ENCODE data around the gene NKD2. TPM values are rescaled to one million over a fixed set of nuclear protein-coding genes. Genes with fewer than 3 reads are reported as not detected.

The NKD2 gene
- polyA plus RNA-seq, 1 experiment = not detected

DNA sequence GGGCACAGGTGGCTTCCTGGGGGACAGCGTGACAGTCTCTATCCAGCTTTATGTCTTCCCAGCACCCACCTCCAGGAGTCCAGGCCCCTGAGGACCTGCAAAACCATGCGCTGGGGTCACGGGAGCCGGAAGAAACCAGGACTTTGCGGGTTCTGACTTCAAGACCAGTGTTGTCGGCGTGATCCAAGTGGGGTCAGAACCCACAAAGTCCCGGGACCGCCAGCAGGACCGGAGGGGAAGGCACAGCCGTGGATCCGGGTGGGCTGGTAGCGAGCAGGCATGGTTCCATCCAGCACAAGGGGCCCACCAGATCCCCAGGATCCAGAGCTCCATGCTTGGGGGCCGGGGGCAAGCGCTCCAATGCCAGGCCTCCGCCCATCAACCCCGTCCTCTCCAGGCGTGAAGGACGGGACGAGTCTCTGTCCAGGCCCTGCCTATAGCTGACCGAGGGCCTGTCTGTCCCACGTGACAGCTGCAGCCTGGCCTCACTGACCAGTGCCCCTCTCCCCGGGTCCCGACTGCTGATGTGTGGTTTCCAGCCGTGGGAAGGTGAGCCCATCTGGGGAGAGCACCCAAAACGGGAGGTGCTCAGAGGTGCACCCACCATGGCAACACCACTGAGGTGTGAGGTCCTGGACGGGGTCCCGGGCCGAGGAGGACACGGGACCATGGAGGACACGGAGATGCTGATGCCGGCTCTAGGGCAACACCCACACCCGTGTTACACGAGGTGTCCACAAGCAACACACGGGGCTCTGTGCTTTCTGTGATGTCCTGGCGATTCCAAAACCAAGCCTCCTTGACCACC, 54.4 kb downstream of the NKD2 start:
- no peak overlapping the region for H3K27ac ChIP-seq (ENCODE audit: low read depth, low read length)
- DNase-seq (ENCODE audit: low read depth, low spot score) = no peak
- ChIA-PET CTCF (no interaction called here), POLR2A (no interaction called here)
- TF ChIP-seq, protein P1, sequence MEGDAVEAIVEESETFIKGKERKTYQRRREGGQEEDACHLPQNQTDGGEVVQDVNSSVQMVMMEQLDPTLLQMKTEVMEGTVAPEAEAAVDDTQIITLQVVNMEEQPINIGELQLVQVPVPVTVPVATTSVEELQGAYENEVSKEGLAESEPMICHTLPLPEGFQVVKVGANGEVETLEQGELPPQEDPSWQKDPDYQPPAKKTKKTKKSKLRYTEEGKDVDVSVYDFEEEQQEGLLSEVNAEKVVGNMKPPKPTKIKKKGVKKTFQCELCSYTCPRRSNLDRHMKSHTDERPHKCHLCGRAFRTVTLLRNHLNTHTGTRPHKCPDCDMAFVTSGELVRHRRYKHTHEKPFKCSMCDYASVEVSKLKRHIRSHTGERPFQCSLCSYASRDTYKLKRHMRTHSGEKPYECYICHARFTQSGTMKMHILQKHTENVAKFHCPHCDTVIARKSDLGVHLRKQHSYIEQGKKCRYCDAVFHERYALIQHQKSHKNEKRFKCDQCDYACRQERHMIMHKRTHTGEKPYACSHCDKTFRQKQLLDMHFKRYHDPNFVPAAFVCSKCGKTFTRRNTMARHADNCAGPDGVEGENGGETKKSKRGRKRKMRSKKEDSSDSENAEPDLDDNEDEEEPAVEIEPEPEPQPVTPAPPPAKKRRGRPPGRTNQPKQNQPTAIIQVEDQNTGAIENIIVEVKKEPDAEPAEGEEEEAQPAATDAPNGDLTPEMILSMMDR (IDR thresholded peaks at IDR 0.05; ENCODE audit: low read depth, low read length) = no peak
- peaks cover 73% of the 10 kb centered on the region for H3K9me3 ChIP-seq (ENCODE audit: control insufficient read depth, insufficient read depth, low read length)
- no peak overlapping the region for H3K4me3 ChIP-seq (ENCODE audit: low read depth, low read length)
- H3K27me3 ChIP-seq (ENCODE audit: control insufficient read depth, insufficient read depth, low read length) = no peaks in the 10 kb centered on the region

DNA sequence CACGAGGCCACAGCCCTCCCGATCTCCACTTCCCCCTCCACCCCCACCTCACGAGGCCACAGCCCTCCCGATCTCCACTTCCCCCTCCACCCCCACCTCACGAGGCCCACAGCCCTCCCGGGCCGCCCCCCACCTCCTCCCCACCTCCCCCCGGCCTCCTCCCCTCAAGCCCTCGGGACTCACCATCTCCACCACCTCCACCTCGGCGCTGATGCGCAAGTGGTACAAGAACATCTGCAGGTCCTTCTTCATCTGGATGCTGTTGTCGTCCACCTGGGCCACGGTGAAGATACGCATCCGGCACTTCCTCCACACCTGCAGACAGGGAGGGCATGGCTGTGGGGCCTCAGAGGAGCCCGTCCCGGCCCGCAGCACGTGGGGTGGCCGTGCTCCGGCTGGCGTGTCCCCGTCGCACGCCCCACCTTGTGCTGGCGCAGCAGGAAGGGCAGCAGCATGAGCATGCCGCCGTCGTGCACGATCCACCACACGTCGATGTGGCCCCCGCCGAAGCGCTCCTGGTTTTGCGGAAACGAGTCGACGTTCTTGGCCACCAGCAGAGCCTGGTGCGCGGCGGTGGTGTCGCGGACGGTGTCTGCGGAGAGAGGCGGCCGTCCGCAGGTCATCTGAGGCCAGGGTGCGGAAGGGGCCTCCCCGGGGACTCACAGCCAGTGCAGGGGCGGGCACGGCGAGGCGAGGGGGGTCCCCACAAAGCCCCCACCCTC, 55.2 kb downstream of the NKD2 start:
- ChIA-PET CTCF (no interaction called here), POLR2A (no interaction called here)
- DNase-seq (ENCODE audit: low read depth, low spot score) = no peak
- Histone ChIP-seq H3K9me3 (ENCODE audit: control insufficient read depth, insufficient read depth, low read length) (peaks cover 70% of the 10 kb centered on the region), H3K4me3 (ENCODE audit: low read depth, low read length) (no peak overlapping the region), H3K27me3 (ENCODE audit: control insufficient read depth, insufficient read depth, low read length) (no peaks in the 10 kb centered on the region), H3K27ac (ENCODE audit: low read depth, low read length) (no peak overlapping the region)
- TF ChIP-seq, protein P1 (IDR thresholded peaks at IDR 0.05; ENCODE audit: low read depth, low read length) = no peak

- DNase-seq (ENCODE audit: low read depth, low spot score) = no peak
- H3K9me3 ChIP-seq (ENCODE audit: control insufficient read depth, insufficient read depth, low read length) = peaks cover 69% of the 10 kb centered on the region
- ChIA-PET POLR2A (no interaction called here), CTCF (no interaction called here)
- H3K4me3 ChIP-seq (ENCODE audit: low read depth, low read length) = no peak overlapping the region
- H3K27ac ChIP-seq (ENCODE audit: low read depth, low read length) = no peak overlapping the region
- TF ChIP-seq, protein P1 (IDR thresholded peaks at IDR 0.05; ENCODE audit: low read depth, low read length) = no peak
- no peaks in the 10 kb centered on the region for H3K27me3 ChIP-seq (ENCODE audit: control insufficient read depth, insufficient read depth, low read length)
Observed at GRCh38 chr5:1064383-1065142, 56.0 kb downstream of the NKD2 start.

DNA sequence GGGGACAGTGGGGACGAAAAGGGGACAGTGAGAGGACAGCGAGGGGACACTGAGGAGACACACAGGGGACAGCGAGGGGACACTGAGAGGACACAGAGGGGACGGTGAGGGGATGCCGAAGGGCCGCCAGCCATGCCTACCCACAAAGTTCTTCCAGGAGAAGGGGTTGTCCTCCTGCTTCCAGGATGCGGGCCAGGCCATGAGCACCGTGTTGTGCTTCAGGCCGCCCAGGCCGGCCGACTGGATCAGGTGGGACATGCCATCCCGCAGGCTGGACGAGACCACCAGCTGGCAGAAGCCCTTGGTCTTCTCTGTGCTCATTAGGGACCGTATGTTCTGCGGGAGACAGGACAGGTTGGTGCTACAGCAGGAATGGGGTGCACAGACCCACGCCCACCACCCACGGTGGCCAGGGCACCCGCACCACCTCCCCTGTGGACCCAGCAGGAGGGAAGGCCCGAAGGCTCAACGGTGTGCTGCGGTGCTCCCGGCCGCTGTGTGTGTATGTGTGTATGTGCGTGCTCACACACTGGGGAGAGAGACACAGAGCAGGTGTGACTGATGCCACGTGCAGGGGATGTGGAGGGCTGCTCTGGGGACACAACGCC, 56.6 kb downstream of the NKD2 start:
- H3K9me3 ChIP-seq (ENCODE audit: control insufficient read depth, insufficient read depth, low read length) = peaks cover 62% of the 10 kb centered on the region
- POLR2A ChIA-PET = no interaction called here

More for the DNA sequence above, 56.6 kb downstream of the NKD2 start:
- Histone ChIP-seq H3K4me3 (ENCODE audit: low read depth, low read length) (no peak overlapping the region), H3K27ac (ENCODE audit: low read depth, low read length) (no peak overlapping the region), H3K27me3 (ENCODE audit: control insufficient read depth, insufficient read depth, low read length) (no peaks in the 10 kb centered on the region)
- CTCF ChIA-PET = no interaction called here
- TF ChIP-seq, protein P1 (IDR thresholded peaks at IDR 0.05; ENCODE audit: low read depth, low read length) = no peak
- DNase-seq (ENCODE audit: low read depth, low spot score) = no peak

Measured in AG04450 (cell line).